Testis (tissue), 2 donors: ENCODE results near the gene STEAP3.

Source experiments
- POLR2A ChIP-seq: fragments of 450-650 bp; IDR thresholded peaks from one replicate; pipeline ENCODE4 v1.6.1; 2017; ENCODE audit warnings: antibody characterized with exemption, mild to moderate bottlenecking, moderate library complexity
- TF ChIP-seq, protein P1 (sequence below), 3 experiments: fragments of 450-650 bp in 2 of 3; fragments of 200-600 bp in 1 of 3; sonication (generic) in 1 of 3; IDR thresholded peaks; one replicate each; pipeline ENCODE4 v1.5.1; 2016 to 2019; ENCODE audit warnings: antibody characterized with exemption in 3 of 3, mild to moderate bottlenecking in 2 of 3, moderate library complexity in 1 of 3

DNA sequence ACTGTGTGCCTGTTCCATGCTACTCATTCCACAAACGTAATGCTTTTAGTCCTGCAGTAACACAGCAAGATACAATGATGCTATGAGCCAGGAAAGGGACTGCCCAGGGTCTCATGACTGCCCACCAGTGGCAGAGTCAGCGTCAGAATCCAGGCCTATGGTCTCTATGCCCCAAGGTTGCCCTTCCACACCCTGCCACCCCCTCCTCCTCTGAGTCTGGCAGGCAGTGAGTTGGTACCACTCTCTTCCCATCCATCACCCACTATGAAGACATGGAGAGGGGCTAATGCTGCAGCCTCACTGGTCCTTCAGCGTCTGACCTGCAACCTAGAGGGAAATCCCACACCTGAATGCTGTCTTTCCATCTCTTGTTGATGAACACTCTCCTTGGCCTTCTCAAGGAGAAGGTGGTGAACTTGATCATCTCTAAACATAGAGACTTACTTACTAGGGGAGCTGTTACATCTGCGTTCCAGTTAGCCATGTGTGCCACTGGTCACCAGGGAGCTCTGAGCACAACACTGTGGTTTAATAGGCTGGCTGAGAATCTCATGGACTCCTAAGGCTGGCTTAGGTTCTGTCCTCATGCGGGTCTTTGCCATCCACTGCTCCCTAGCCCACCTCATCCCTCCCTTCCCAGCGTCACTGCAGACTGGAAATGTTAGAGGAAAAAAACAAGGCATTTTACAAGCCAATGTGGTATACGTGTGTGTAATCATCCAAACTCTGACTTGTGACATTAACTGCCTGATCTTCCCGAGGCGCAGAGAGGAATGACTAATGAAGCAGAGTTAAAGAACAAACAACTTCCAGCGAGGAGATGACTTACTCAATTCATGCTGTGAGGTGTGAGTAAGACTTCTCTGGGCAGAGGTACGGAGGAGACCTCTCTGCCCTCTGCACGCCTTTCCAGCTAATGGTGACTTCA is 28.8 kb downstream of the STEAP3 start:
- TF ChIP-seq, protein P1, sequence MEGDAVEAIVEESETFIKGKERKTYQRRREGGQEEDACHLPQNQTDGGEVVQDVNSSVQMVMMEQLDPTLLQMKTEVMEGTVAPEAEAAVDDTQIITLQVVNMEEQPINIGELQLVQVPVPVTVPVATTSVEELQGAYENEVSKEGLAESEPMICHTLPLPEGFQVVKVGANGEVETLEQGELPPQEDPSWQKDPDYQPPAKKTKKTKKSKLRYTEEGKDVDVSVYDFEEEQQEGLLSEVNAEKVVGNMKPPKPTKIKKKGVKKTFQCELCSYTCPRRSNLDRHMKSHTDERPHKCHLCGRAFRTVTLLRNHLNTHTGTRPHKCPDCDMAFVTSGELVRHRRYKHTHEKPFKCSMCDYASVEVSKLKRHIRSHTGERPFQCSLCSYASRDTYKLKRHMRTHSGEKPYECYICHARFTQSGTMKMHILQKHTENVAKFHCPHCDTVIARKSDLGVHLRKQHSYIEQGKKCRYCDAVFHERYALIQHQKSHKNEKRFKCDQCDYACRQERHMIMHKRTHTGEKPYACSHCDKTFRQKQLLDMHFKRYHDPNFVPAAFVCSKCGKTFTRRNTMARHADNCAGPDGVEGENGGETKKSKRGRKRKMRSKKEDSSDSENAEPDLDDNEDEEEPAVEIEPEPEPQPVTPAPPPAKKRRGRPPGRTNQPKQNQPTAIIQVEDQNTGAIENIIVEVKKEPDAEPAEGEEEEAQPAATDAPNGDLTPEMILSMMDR (IDR thresholded peaks at IDR 0.05), result no peak
- no peak for TF ChIP-seq POLR2A
